ENCODE measurements around the gene FBLN1.
A peak's percentile ranks its signal among the peaks of the same experiment; 100 is the strongest.
"Not testable (repeated sequence)": the region's sequence is repeated elsewhere in the genome, so short reads cannot be mapped to it uniquely, and the experiment has no call there.

FBLN1 gene

GRCh38 chr22:45477366-45478107, 25.1 kb upstream of the FBLN1 start:
- DNase-seq, result peak; percentile 17

- DNase-seq, result no peak
These were observed 24.4 kb upstream of the FBLN1 start for GRCh38 chr22:45478108-45478771.

GRCh38 chr22:45480717-45481116, 22.0 kb upstream of the FBLN1 start:
- DNase-seq, result no peak

GRCh38 chr22:45481661-45482060, 21.0 kb upstream of the FBLN1 start:
- peak; percentile 16 for DNase-seq

- DNase-seq, result peak; percentile 22
These were observed 20.5 kb upstream of the FBLN1 start for GRCh38 chr22:45482169-45482568.

GRCh38 chr22:45483319-45483718, 19.4 kb upstream of the FBLN1 start:
- DNase-seq, result peak; percentile 33

GRCh38 chr22:45483918-45484499, 18.7 kb upstream of the FBLN1 start:
- DNase-seq, result peak; percentile 31

- peak; percentile 13 for DNase-seq
These were observed 17.9 kb upstream of the FBLN1 start for GRCh38 chr22:45484742-45485141.

GRCh38 chr22:45485261-45485660, 17.4 kb upstream of the FBLN1 start:
- DNase-seq, result no peak

GRCh38 chr22:45488764-45489370, 13.8 kb upstream of the FBLN1 start:
- DNase-seq, result no peak

- DNase-seq, result no peak
These were observed 11.8 kb upstream of the FBLN1 start for GRCh38 chr22:45490836-45491235.

- DNase-seq, result no peak
These were observed 10.8 kb upstream of the FBLN1 start for GRCh38 chr22:45491841-45492240.

- no peak for DNase-seq
These were observed 9.4 kb upstream of the FBLN1 start for GRCh38 chr22:45493286-45493771.

GRCh38 chr22:45494306-45494705, 8.4 kb upstream of the FBLN1 start:
- not testable (repeated sequence) for DNase-seq

- not testable (repeated sequence) for DNase-seq
These were observed 7.1 kb upstream of the FBLN1 start for GRCh38 chr22:45495616-45496015.

GRCh38 chr22:45496451-45496941, 6.2 kb upstream of the FBLN1 start:
- no peak for DNase-seq

- no peak for DNase-seq
These were observed 5.1 kb upstream of the FBLN1 start for GRCh38 chr22:45497351-45498145.

GRCh38 chr22:45499746-45500145, 2.9 kb upstream of the FBLN1 start:
- DNase-seq, result no peak

GRCh38 chr22:45503050-45503815, 550 bp downstream of the FBLN1 start:
- DNase-seq, result no peak

GRCh38 chr22:45503816-45504372, 1.2 kb downstream of the FBLN1 start:
- DNase-seq, result no peak
